Measurements from ENCODE around the gene EPB41L4B.

DNA sequence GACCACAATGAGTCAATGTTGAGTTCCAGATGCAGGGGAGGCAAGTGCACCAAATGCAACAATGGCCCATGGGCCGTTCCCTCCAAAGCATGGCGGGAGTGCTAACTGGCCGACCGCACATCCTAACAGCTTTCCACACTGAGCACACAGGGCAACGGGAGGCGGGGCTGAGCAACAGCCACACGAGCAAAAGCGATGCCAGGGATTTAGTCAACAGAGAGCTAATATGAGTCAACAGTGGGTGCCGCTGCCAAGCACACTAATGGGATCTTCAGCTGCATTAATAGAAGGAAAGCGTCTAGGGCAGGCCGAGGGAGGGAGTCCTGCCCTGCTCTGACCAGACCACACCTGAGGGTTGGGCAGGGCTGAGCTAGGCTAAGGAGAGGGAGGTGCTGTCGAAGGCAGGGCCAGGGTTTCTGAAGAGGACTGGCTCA, 4.6 kb downstream of the EPB41L4B start:
- TF ChIP-seq, protein P1, sequence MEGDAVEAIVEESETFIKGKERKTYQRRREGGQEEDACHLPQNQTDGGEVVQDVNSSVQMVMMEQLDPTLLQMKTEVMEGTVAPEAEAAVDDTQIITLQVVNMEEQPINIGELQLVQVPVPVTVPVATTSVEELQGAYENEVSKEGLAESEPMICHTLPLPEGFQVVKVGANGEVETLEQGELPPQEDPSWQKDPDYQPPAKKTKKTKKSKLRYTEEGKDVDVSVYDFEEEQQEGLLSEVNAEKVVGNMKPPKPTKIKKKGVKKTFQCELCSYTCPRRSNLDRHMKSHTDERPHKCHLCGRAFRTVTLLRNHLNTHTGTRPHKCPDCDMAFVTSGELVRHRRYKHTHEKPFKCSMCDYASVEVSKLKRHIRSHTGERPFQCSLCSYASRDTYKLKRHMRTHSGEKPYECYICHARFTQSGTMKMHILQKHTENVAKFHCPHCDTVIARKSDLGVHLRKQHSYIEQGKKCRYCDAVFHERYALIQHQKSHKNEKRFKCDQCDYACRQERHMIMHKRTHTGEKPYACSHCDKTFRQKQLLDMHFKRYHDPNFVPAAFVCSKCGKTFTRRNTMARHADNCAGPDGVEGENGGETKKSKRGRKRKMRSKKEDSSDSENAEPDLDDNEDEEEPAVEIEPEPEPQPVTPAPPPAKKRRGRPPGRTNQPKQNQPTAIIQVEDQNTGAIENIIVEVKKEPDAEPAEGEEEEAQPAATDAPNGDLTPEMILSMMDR (IDR thresholded peaks at IDR 0.05) = no peak
- no peak for TF ChIP-seq POLR2A (IDR thresholded peaks at IDR 0.05)
